HCT116 (cell line): ENCODE measurements around the gene NPFF. TPM values are rescaled to one million over a fixed set of nuclear protein-coding genes. Genes with fewer than 3 reads are reported as not detected.

ENCODE experiments used
- ATAC-seq: fragments of 200-7000 bp; cut with Tn5 transposase; 2 replicates; pipeline ENCODE4 v1.9.1; 2020; ENCODE audit warnings: mild to moderate bottlenecking, moderate library complexity
- BruUV-seq: library from RNA; stranded (reverse); fragments of 400-500 nt; replicated peaks from 2 replicates; lab custom pipeline; 2021; lab: Mats Ljungman, UMichigan
- CTCF ChIA-PET: fragments of 300-600 bp; sonication (Branson Sonifier 250); formaldehyde crosslinking; loops from one replicate; lab custom pipeline; 2021; ENCODE audit warnings: antibody characterized with exemption; lab: Charles Lee
- POLR2A ChIA-PET: fragments of 300-600, 350-600 bp; sonication (Branson Sonifier 250); formaldehyde crosslinking; loops from one replicate; lab custom pipeline; 2021; ENCODE audit warnings: antibody characterized with exemption; lab: Charles Lee
- RAD21 ChIA-PET, 2 experiments: fragments of 300-600 bp; sonication (Branson Sonifier 250); formaldehyde crosslinking; loops; one replicate each; lab custom pipeline; 2023; ENCODE audit warnings: low total read pairs in 2 of 2; ENCODE audit not compliant: uncharacterized antibody in 2 of 2, unreplicated experiment in 2 of 2, low non-redundant PET in 1 of 2; lab: Charles Lee
- DNase-seq: peaks from one replicate; pipeline ENCODE4 v3.0.0-alpha.2; 2010; ENCODE audit warnings: low read depth, low spot score
- H2AFZ ChIP-seq: fragments of 200-600 bp; shearing (Covaris generic), sonication (generic); 2 replicates; pipeline ENCODE4 v1.6.1; 2017; ENCODE audit warnings: low read depth, mixed run types, mixed read lengths, antibody characterized with exemption, low read length; ENCODE audit not compliant: poor library complexity, severe bottlenecking
- H3K27ac ChIP-seq: 2 replicates; pipeline ENCODE4 v1.5.1; 2012; ENCODE audit warnings: low read depth, low read length
- H3K27me3 ChIP-seq: fragments of 200-600 bp; sonication (generic); 2 replicates; pipeline ENCODE4 v1.6.1; 2016; ENCODE audit warnings: mixed run types, low read length, mixed read lengths; ENCODE audit not compliant: insufficient read depth
- H3K36me3 ChIP-seq, 2 experiments: fragments of 200-500 bp in 1 of 2; fragments of 200-600 bp in 1 of 2; sonication (Bioruptor generic) in 1 of 2; sonication (generic) in 1 of 2; 2 replicates each; pipeline versions ENCODE4 v1.5.1 to v1.6.1; 2014 to 2016; ENCODE audit warnings: low read length in 2 of 2, inconsistent platforms in 1 of 2, mixed read lengths in 1 of 2, mixed run types in 1 of 2; ENCODE audit not compliant: insufficient read depth in 2 of 2, control insufficient read depth in 1 of 2
- H3K4me1 ChIP-seq, 2 experiments: fragments of 200-600 bp in 1 of 2; sonication (generic) in 1 of 2; 2 replicates each; pipeline versions ENCODE4 v1.5.1 to v1.6.1; 2012 to 2017; ENCODE audit warnings: low read length in 2 of 2, inconsistent platforms in 1 of 2, mild to moderate bottlenecking in 1 of 2, mixed read lengths in 1 of 2, mixed run types in 1 of 2, moderate library complexity in 1 of 2; ENCODE audit not compliant: insufficient read depth in 2 of 2, control insufficient read depth in 1 of 2
- H3K4me2 ChIP-seq: fragments of 200-600 bp; sonication (generic); 2 replicates; pipeline ENCODE4 v1.6.1; 2017; ENCODE audit warnings: mixed run types, low read length, mixed read lengths
- H3K4me3 ChIP-seq, 2 experiments: fragments of 200-600 bp in 1 of 2; sonication (generic) in 1 of 2; replicated peaks in 1 of 2; 2 replicates each; pipeline ENCODE4 v1.5.1; 2011 to 2016; ENCODE audit warnings: low read length in 2 of 2, control low read depth in 1 of 2, low read depth in 1 of 2, mild to moderate bottlenecking in 1 of 2, mixed read lengths in 1 of 2, mixed run types in 1 of 2
- H3K79me2 ChIP-seq: fragments of 200-600 bp; sonication (generic); 2 replicates; pipeline ENCODE4 v1.6.1; 2017; ENCODE audit warnings: mild to moderate bottlenecking, mixed run types, low read length, moderate library complexity, mixed read lengths; ENCODE audit not compliant: insufficient read depth
- H3K9ac ChIP-seq: fragments of 200-600 bp; sonication (generic); 2 replicates; pipeline ENCODE4 v1.6.1; 2016; ENCODE audit warnings: low read length, mixed read lengths
- H3K9me2 ChIP-seq: fragments of 200-600 bp; sonication (generic), shearing (Covaris generic); 2 replicates; pipeline ENCODE4 v1.6.1; 2017; ENCODE audit warnings: mixed run types, mild to moderate bottlenecking, moderate library complexity; ENCODE audit not compliant: insufficient read depth
- H3K9me3 ChIP-seq, 2 experiments: fragments of 200-500 bp in 1 of 2; fragments of 200-600 bp in 1 of 2; sonication (Bioruptor generic) in 1 of 2; sonication (generic) in 1 of 2; 2 replicates each; pipeline ENCODE4 v1.6.1; 2014 to 2017; ENCODE audit warnings: low read length in 2 of 2, mixed read lengths in 2 of 2, inconsistent platforms in 1 of 2, low read depth in 1 of 2, mild to moderate bottlenecking in 1 of 2, mixed run types in 1 of 2, moderate library complexity in 1 of 2; ENCODE audit not compliant: control insufficient read depth in 1 of 2, insufficient read depth in 1 of 2
- H4K20me1 ChIP-seq: fragments of 200-600 bp; sonication (generic), shearing (Covaris generic); 2 replicates; pipeline ENCODE4 v1.6.1; 2017; ENCODE audit warnings: mixed run types, mild to moderate bottlenecking, moderate library complexity; ENCODE audit not compliant: insufficient read depth
- CBX3 ChIP-seq: IDR thresholded peaks from 2 replicates; pipeline ENCODE4 v1.6.1; 2012; ENCODE audit warnings: low read depth
- CEBPB ChIP-seq: IDR thresholded peaks from 2 replicates; pipeline ENCODE4 v1.6.1; 2012; ENCODE audit warnings: low read depth
- CTCF ChIP-seq, 3 experiments: fragments of 200-600 bp in 1 of 3; sonication (generic) in 1 of 3; IDR thresholded peaks in 2 of 3; conservative IDR thresholded peaks in 1 of 3; 2 replicates each; pipeline ENCODE4 v1.5.1; 2012 to 2017; ENCODE audit warnings: low read depth in 2 of 3, low read length in 2 of 3, antibody characterized with exemption in 1 of 3, borderline replicate concordance in 1 of 3, control low read depth in 1 of 3, mild to moderate bottlenecking in 1 of 3, mixed read lengths in 1 of 3, mixed run types in 1 of 3, moderate library complexity in 1 of 3; ENCODE audit not compliant: insufficient read depth in 1 of 3
- EZH2 ChIP-seq: fragments of 200-600 bp; sonication (generic); IDR thresholded peaks from 2 replicates; pipeline ENCODE4 v1.6.1; 2017; ENCODE audit warnings: antibody characterized with exemption, mixed run types
- EZH2phosphoT487 ChIP-seq: fragments of 200-600 bp; IDR thresholded peaks from 2 replicates; pipeline ENCODE4 v1.6.1; 2018; ENCODE audit warnings: antibody characterized with exemption, borderline replicate concordance
- MAX ChIP-seq: IDR thresholded peaks from 2 replicates; pipeline ENCODE4 v1.6.1; 2012
- POLR2A ChIP-seq: IDR thresholded peaks from 2 replicates; pipeline ENCODE4 v1.7.0; 2011; ENCODE audit warnings: borderline replicate concordance; ENCODE audit not compliant: insufficient read depth, insufficient read length; ENCODE audit errors: extremely low read depth
- POLR2AphosphoS5 ChIP-seq: IDR thresholded peaks from 2 replicates; pipeline ENCODE4 v1.6.1; 2011; ENCODE audit warnings: mild to moderate bottlenecking, low read depth, low read length, moderate library complexity
- SIN3A ChIP-seq: IDR thresholded peaks from 2 replicates; pipeline ENCODE4 v1.6.1; 2012; ENCODE audit warnings: low read depth
- SP1 ChIP-seq: IDR thresholded peaks from 2 replicates; pipeline ENCODE4 v1.6.1; 2012; ENCODE audit warnings: low read depth
- TCF7L2 ChIP-seq: IDR thresholded peaks from 2 replicates; pipeline ENCODE4 v1.7.0; 2011; ENCODE audit warnings: borderline replicate concordance, inconsistent platforms; ENCODE audit not compliant: insufficient read depth, insufficient read length; ENCODE audit errors: extremely low read depth
- ZFX ChIP-seq: fragments of 450-650 bp; IDR thresholded peaks from 2 replicates; pipeline ENCODE4 v1.6.1; 2017
- ZNF274 ChIP-seq: fragments of 200-500 bp; sonication (Bioruptor generic); IDR thresholded peaks from 2 replicates; pipeline ENCODE4 v1.6.1; 2014; ENCODE audit warnings: mild to moderate bottlenecking, low read depth, low read length, inconsistent platforms
- intact Hi-C: fragments of 100-400 bp; cut with micrococcal nuclease; formaldehyde crosslinking; loops from 2 replicates; pipeline ENCODE4 v1.10.0; 2022
- total RNA-seq: library from RNA; stranded (reverse); gene quantifications from one replicate; pipeline ENCODE4 v1.2.1, GENCODE V29; 2021; ENCODE audit not compliant: unreplicated experiment

NPFF gene
- total RNA-seq, 1 experiment from 2014 or later = not detected

- Histone ChIP-seq H2AFZ (no peak overlapping the region), H3K4me2 (no peak overlapping the region), H3K36me3 (peaks cover 14 to 35% of the 10 kb centered on the region in 2 experiments; a peak in 3 of 4 replicates), H3K4me1 (peaks cover 0 to 9% of the 10 kb centered on the region in 2 experiments; a peak in 2 of 4 replicates), H3K27ac (no peak overlapping the region), H3K27me3 (no peaks in the 10 kb centered on the region), H3K79me2 (peaks cover 3% of the 10 kb centered on the region; the same call in 1 of the 2 replicates), H3K9me3 (no peaks in the 10 kb centered on the region), H3K9ac (no peak overlapping the region), H3K9me2 (no peaks in the 10 kb centered on the region), H3K4me3 (no peak overlapping the region), H4K20me1 (no peaks in the 10 kb centered on the region; the same call in 1 of the 2 replicates)
- DNase-seq = no peak
- ChIA-PET RAD21 (no interaction called here), POLR2A (no interaction called here), CTCF (no interaction called here)
- TF ChIP-seq SP1 (no peak), EZH2phosphoT487 (no peak)
- no TSS peak for BruUV-seq
- ATAC-seq = no peak
- intact Hi-C loops = no loop called here
Observed at GRCh38 chr12:53485955-53486735, 21.1 kb downstream of the NPFF start.

- H2AFZ ChIP-seq = no peak overlapping the region
- H3K79me2 ChIP-seq = peaks cover 10% of the 10 kb centered on the region
- no peak overlapping the region for H3K4me3 ChIP-seq
- H3K9me2 ChIP-seq = no peaks in the 10 kb centered on the region
- no peak for ATAC-seq
- no peak overlapping the region for H3K4me2 ChIP-seq
- TSS peak; percentile 9 for BruUV-seq
- peaks cover 26 to 44% of the 10 kb centered on the region in 2 experiments for H3K36me3 ChIP-seq
- no peak overlapping the region for H3K27ac ChIP-seq
- ChIA-PET CTCF (no interaction called here), POLR2A (no interaction called here), RAD21 (no interaction called here)
- intact Hi-C loops = no loop called here
- H3K9me3 ChIP-seq = no peaks in the 10 kb centered on the region
- H3K4me1 ChIP-seq = peaks cover 0 to 20% of the 10 kb centered on the region in 2 experiments; a peak in 2 of 4 replicates
- no peak overlapping the region for H3K9ac ChIP-seq
- peaks cover 2% of the 10 kb centered on the region; the same call in 1 of the 2 replicates for H4K20me1 ChIP-seq
- no peak for DNase-seq
- no peaks in the 10 kb centered on the region for H3K27me3 ChIP-seq
- TF ChIP-seq CBX3 = no peak
- TF ChIP-seq EZH2 = no peak
- TF ChIP-seq TCF7L2 = no peak
- no peak for TF ChIP-seq ZFX
- TF ChIP-seq MAX = no peak
- no peak for TF ChIP-seq CEBPB
- TF ChIP-seq POLR2AphosphoS5 = no peak
- TF ChIP-seq POLR2A = no peak
- TF ChIP-seq CTCF (IDR thresholded peaks at IDR 0.05 in 2 of 3, conservative IDR thresholded peaks at IDR 0.05 in 1 of 3; ENCODE audit: borderline replicate concordance in 1 of 3, insufficient read depth in 1 of 3, low read depth in 2 of 3, low read length in 2 of 3) = no peak
- no peak for TF ChIP-seq SIN3A
- no peak for TF ChIP-seq ZNF274
Observed at GRCh38 chr12:53484686-53485575, 22.4 kb downstream of the NPFF start.
